Endothelial cell of umbilical vein (primary cell): ENCODE measurements around the gene NDST3. TPM values are rescaled to one million over a fixed set of nuclear protein-coding genes. Genes with fewer than 3 reads are reported as not detected.

ENCODE experiments used
- BruUV-seq: library from RNA; stranded (reverse); fragments of 400-500 nt; replicated peaks from 2 replicates; lab custom pipeline; 2021; lab: Mats Ljungman, UMichigan
- CTCF ChIA-PET: fragments of 300-600, 350-600 bp; sonication (Branson Sonifier 250); formaldehyde crosslinking; loops from one replicate; lab custom pipeline; 2021; ENCODE audit warnings: antibody characterized with exemption, inconsistent platforms; lab: Charles Lee
- POLR2A ChIA-PET: fragments of 300-600, 350-600 bp; sonication (Branson Sonifier 250); formaldehyde crosslinking; loops from one replicate; lab custom pipeline; 2021; ENCODE audit warnings: antibody characterized with exemption, inconsistent platforms; lab: Charles Lee
- DNase-seq: peaks from one replicate; pipeline ENCODE4 v3.0.0-alpha.2; 2011; ENCODE audit warnings: low read depth, low spot score
- FAIRE-seq: peaks from 2 replicates; lab custom pipeline; 2011; peaks lifted over from hg19 to GRCh38; lab: Jason Lieb, UNC
- H2AFZ ChIP-seq: 2 replicates; pipeline ENCODE4 v1.6.0; 2012; ENCODE audit warnings: low read depth, low read length, control low read depth, inconsistent platforms
- H3K27ac ChIP-seq: 2 replicates; pipeline ENCODE4 v1.5.1; 2011; ENCODE audit warnings: low read depth, mild to moderate bottlenecking, control low read depth, low read length, moderate library complexity; ENCODE audit not compliant: insufficient read depth
- H3K27me3 ChIP-seq, 2 experiments: 2 replicates each; pipeline versions ENCODE4 v1.6.0 to v1.6.1; 2011; ENCODE audit warnings: low read length in 2 of 2, mixed read lengths in 1 of 2; ENCODE audit not compliant: control insufficient read depth in 2 of 2, insufficient read depth in 2 of 2
- H3K36me3 ChIP-seq, 2 experiments: 2 replicates in 1 of 2; 3 replicates in 1 of 2; pipeline ENCODE4 v1.5.1; 2011; ENCODE audit warnings: low read length in 2 of 2, mild to moderate bottlenecking in 1 of 2, moderate library complexity in 1 of 2; ENCODE audit not compliant: control insufficient read depth in 2 of 2, insufficient read depth in 2 of 2; ENCODE audit errors: extremely low read depth in 1 of 2
- H3K4me1 ChIP-seq: 3 replicates; pipeline ENCODE4 v1.5.1; 2011; ENCODE audit warnings: mild to moderate bottlenecking, low read length; ENCODE audit not compliant: control insufficient read depth, insufficient read depth; ENCODE audit errors: extremely low read depth
- H3K4me2 ChIP-seq: 2 replicates; pipeline ENCODE4 v1.6.1; 2011; ENCODE audit warnings: low read length, control low read depth, mixed read lengths; ENCODE audit not compliant: insufficient read depth
- H3K4me3 ChIP-seq, 3 experiments: fragments of 200-600 bp in 1 of 3; sonication (generic), shearing (Covaris generic) in 1 of 3; replicated peaks in 1 of 3; 2 replicates each; pipeline ENCODE4 v1.5.1; 2011 to 2016; ENCODE audit warnings: control low read depth in 3 of 3, low read length in 3 of 3, mild to moderate bottlenecking in 2 of 3, inconsistent platforms in 1 of 3, low read depth in 1 of 3, moderate library complexity in 1 of 3; ENCODE audit not compliant: insufficient read depth in 1 of 3
- H3K79me2 ChIP-seq: 2 replicates; pipeline ENCODE4 v1.6.0; 2012; ENCODE audit warnings: low read length, inconsistent platforms; ENCODE audit not compliant: control insufficient read depth, insufficient read depth
- H3K9ac ChIP-seq: replicated peaks from 2 replicates; pipeline ENCODE3; 2011; ENCODE audit warnings: low read length, control low read depth; ENCODE audit not compliant: insufficient read depth; ENCODE audit errors: extremely low read depth
- H3K9me1 ChIP-seq: replicated peaks from 3 replicates; pipeline ENCODE4 v1.6.0; 2011; ENCODE audit warnings: mild to moderate bottlenecking, low read length; ENCODE audit not compliant: control insufficient read depth, insufficient read depth; ENCODE audit errors: extremely low read depth
- H3K9me3 ChIP-seq: replicated peaks from 2 replicates; pipeline ENCODE4 v1.5.1; 2012; ENCODE audit warnings: low read length, inconsistent platforms; ENCODE audit not compliant: control insufficient read depth, insufficient read depth
- H4K20me1 ChIP-seq: replicated peaks from 2 replicates; pipeline ENCODE3; 2011; ENCODE audit warnings: mild to moderate bottlenecking, low read length; ENCODE audit not compliant: control insufficient read depth, insufficient read depth; ENCODE audit errors: extremely low read depth
- CTCF ChIP-seq, 2 donors: IDR thresholded peaks; 1 replicate in 1 of 2; 2 replicates in 1 of 2; pipeline ENCODE4 v1.5.1; 2011; ENCODE audit warnings: low read length in 2 of 2, mild to moderate bottlenecking in 2 of 2, moderate library complexity in 2 of 2, control low read depth in 1 of 2, inconsistent platforms in 1 of 2, low read depth in 1 of 2; ENCODE audit not compliant: insufficient read depth in 1 of 2; ENCODE audit errors: extremely low read depth in 1 of 2
- EZH2 ChIP-seq: IDR thresholded peaks from 2 replicates; pipeline ENCODE4 v1.6.1; 2012; ENCODE audit warnings: borderline replicate concordance, low read depth, mild to moderate bottlenecking, moderate library complexity, low read length, inconsistent platforms; ENCODE audit not compliant: severe bottlenecking
- FOS ChIP-seq: IDR thresholded peaks from 2 replicates; pipeline ENCODE4 v1.6.1; 2011; ENCODE audit warnings: mild to moderate bottlenecking, low read length, moderate library complexity, borderline replicate concordance; ENCODE audit not compliant: insufficient read depth
- GATA2 ChIP-seq: IDR thresholded peaks from 2 replicates; pipeline ENCODE4 v1.7.0; 2011; ENCODE audit warnings: low read depth, mild to moderate bottlenecking, moderate library complexity, mixed read lengths, low read length; ENCODE audit not compliant: insufficient read length, insufficient read depth
- JUN ChIP-seq: IDR thresholded peaks from 2 replicates; pipeline ENCODE4 v1.6.1; 2011; ENCODE audit warnings: borderline replicate concordance, low read depth; ENCODE audit not compliant: insufficient read length, insufficient read depth
- MAX ChIP-seq: IDR thresholded peaks from 2 replicates; pipeline ENCODE4 v1.6.1; 2011; ENCODE audit not compliant: insufficient read depth, insufficient read length
- MYC ChIP-seq: IDR thresholded peaks from one replicate; pipeline ENCODE4 v1.6.1; 2011; ENCODE audit warnings: mild to moderate bottlenecking, low read depth, low read length
- POLR2A ChIP-seq: IDR thresholded peaks from 2 replicates; pipeline ENCODE4 v1.6.1; 2012; ENCODE audit warnings: low read depth, mild to moderate bottlenecking, control low read depth, low read length
- POLR2AphosphoS5 ChIP-seq: IDR thresholded peaks from 2 replicates; pipeline ENCODE4 v1.6.1; 2012; ENCODE audit warnings: low read depth, mild to moderate bottlenecking, control low read depth, low read length, moderate library complexity; ENCODE audit not compliant: insufficient read depth
- dilution Hi-C: fragments of 300-500 bp; cut with MboI; formaldehyde crosslinking; loops from one replicate; pipeline ENCODE4 v1.15.0; 2019; ENCODE audit warnings: low sequenced_read_pairs; ENCODE audit not compliant: extremely low pct_ligation_motif_present
- intact Hi-C: fragments of 100-400 bp; cut with micrococcal nuclease; formaldehyde crosslinking; loops from one replicate; pipeline ENCODE4 v1.10.0; 2022
- polyA plus RNA-seq, 4 experiments: library from polyadenylated mRNA; depleted of rRNA in 3 of 4; stranded (reverse) in 3 of 4; unstranded in 1 of 4; fragments of >200 nt; gene quantifications; 2 replicates each; pipeline versions ENCODE4 v1.2.1 to v1.2.3, GENCODE V29; 2011 to 2012; ENCODE audit warnings: missing spikeins in 1 of 4
- total RNA-seq: library from RNA; stranded (reverse); gene quantifications from 2 replicates; pipeline ENCODE4 v1.2.3, GENCODE V29; 2021

NDST3 gene
- total and polyA plus RNA-seq, 2 donors (not counting 3 experiments of a cell fraction or from before 2014, with no cell fraction given): 0.04 TPM; not detected in 1

DNA sequence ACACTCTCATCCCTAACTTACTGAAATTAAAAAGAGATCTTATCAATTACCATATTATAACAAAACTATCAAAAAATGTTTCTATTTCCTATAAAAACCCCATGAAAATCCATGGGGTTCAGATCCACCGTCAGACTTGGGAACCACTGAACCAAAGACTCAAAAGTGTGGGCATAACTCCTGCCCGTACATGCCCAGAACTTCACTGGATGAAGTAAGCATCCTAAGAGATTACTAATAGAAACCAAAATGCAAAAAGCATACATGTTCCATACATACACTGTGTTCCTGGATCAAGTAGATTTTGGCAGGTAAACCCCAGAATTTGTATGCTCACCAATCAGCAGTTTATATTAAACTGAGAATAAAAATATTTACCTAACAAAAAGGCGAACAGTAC, 252.4 kb downstream of the NDST3 start:
- CTCF ChIA-PET: interaction anchor here (1.8 kb wide), 1 partner anchor 16 kb away, joined by 9 read pairs; no protein-coding TSS in a partner anchor

More for the DNA sequence above, 252.4 kb downstream of the NDST3 start:
- no peak overlapping the region for H3K4me2 ChIP-seq
- TF ChIP-seq MYC (no peak), CTCF (IDR thresholded peaks at IDR 0.05; ENCODE audit: extremely low read depth in 1 of 2, insufficient read depth in 1 of 2, low read depth in 1 of 2, low read length in 2 of 2) (no peak), MAX (no peak), POLR2AphosphoS5 (no peak), JUN (no peak), EZH2 (no peak), POLR2A (no peak), FOS (no peak), GATA2 (no peak)
- intact Hi-C loops (no loop called here), dilution Hi-C loops (no loop called here)
- peaks cover 0 to 2% of the 10 kb centered on the region in 2 experiments for H3K36me3 ChIP-seq
- no peak overlapping the region for H3K9ac ChIP-seq
- no peaks in the 10 kb centered on the region for H4K20me1 ChIP-seq
- FAIRE-seq (no peak), DNase-seq (no peak)
- H3K9me3 ChIP-seq: no peaks in the 10 kb centered on the region
- no peaks in the 10 kb centered on the region for H3K79me2 ChIP-seq
- H3K27me3 ChIP-seq: no peaks in the 10 kb centered on the region
- POLR2A ChIA-PET: no interaction called here
- BruUV-seq: no TSS peak
- no peaks in the 10 kb centered on the region for H3K9me1 ChIP-seq
- no peak overlapping the region for H3K4me3 ChIP-seq
- no peak overlapping the region for H2AFZ ChIP-seq
- H3K27ac ChIP-seq: no peak overlapping the region
- H3K4me1 ChIP-seq: no peaks in the 10 kb centered on the region
